HepG2 (cell line): ENCODE results near the gene CCDC157. TPM values are rescaled to one million over a fixed set of nuclear protein-coding genes. Genes with fewer than 3 reads are reported as not detected.

Source experiments
- DPF2 ChIP-seq: sonication (generic); formaldehyde crosslinking; IDR thresholded peaks from 2 replicates; pipeline ENCODE4 v1.4.0; 2020; ENCODE audit warnings: mild to moderate bottlenecking, low read depth, missing genetic modification reagents, borderline replicate concordance
- GPN1 ChIP-seq: sonication (generic); formaldehyde crosslinking; IDR thresholded peaks from 2 replicates; pipeline ENCODE4 v1.5.1; 2020; ENCODE audit warnings: missing genetic modification reagents, borderline replicate concordance
- HBP1 ChIP-seq: IDR thresholded peaks from 2 replicates; pipeline ENCODE4 v1.6.1; 2016; ENCODE audit warnings: low read depth, control low read depth
- HOMEZ ChIP-seq: IDR thresholded peaks from 2 replicates; pipeline ENCODE4 v1.6.1; 2016; ENCODE audit warnings: low read depth
- LCORL ChIP-seq, 2 experiments: fragments of 450-650 bp in 1 of 2; sonication (generic) in 1 of 2; formaldehyde crosslinking in 1 of 2; IDR thresholded peaks; 2 replicates each; pipeline versions ENCODE4 v1.5.0 to v1.6.1; 2017 to 2020; ENCODE audit warnings: antibody characterized with exemption in 1 of 2, missing genetic modification reagents in 1 of 2
- MTF2 ChIP-seq: sonication (generic); formaldehyde crosslinking; IDR thresholded peaks from 2 replicates; pipeline ENCODE4 v1.5.0; 2020; ENCODE audit warnings: missing genetic modification reagents, borderline replicate concordance
- PCBP1 ChIP-seq: fragments of 200-400 bp; formaldehyde crosslinking; IDR thresholded peaks from 2 replicates; pipeline ENCODE4 v1.6.1; 2017; ENCODE audit warnings: mild to moderate bottlenecking, low read depth, low read length, borderline replicate concordance
- SETDB1 ChIP-seq: sonication (generic); formaldehyde crosslinking; IDR thresholded peaks from 2 replicates; pipeline ENCODE4 v1.5.1; 2020; ENCODE audit warnings: missing genetic modification reagents, mild to moderate bottlenecking, borderline replicate concordance
- SRF ChIP-seq: IDR thresholded peaks from 2 replicates; pipeline ENCODE4 v1.6.1; 2011; ENCODE audit warnings: mild to moderate bottlenecking, low read depth, low read length, moderate library complexity
- TFE3 ChIP-seq: IDR thresholded peaks from 2 replicates; pipeline ENCODE4 v1.6.1; 2016
- TMF1 ChIP-seq: sonication (generic); formaldehyde crosslinking; IDR thresholded peaks from 2 replicates; pipeline ENCODE4 v1.8.1; 2022; ENCODE audit warnings: low read depth, missing genetic modification reagents
- ZBTB49 ChIP-seq: sonication (generic); formaldehyde crosslinking; IDR thresholded peaks from 2 replicates; pipeline ENCODE4 v1.4.0; 2020; ENCODE audit warnings: missing genetic modification reagents, borderline replicate concordance
- ZNF225 ChIP-seq: sonication (generic); formaldehyde crosslinking; IDR thresholded peaks from 2 replicates; pipeline ENCODE4 v1.4.0; 2020; ENCODE audit warnings: mild to moderate bottlenecking, missing genetic modification reagents
- ZNF251 ChIP-seq: sonication (generic); formaldehyde crosslinking; IDR thresholded peaks from 2 replicates; pipeline ENCODE4 v1.9.0; 2021; ENCODE audit warnings: mild to moderate bottlenecking, missing genetic modification reagents
- ZNF432 ChIP-seq: sonication (generic); formaldehyde crosslinking; IDR thresholded peaks from 2 replicates; pipeline ENCODE4 v1.5.0; 2020; ENCODE audit warnings: missing genetic modification reagents, mild to moderate bottlenecking, borderline replicate concordance
- ZNF558 ChIP-seq: sonication (generic); formaldehyde crosslinking; IDR thresholded peaks from 2 replicates; pipeline ENCODE4 v1.9.0; 2022; ENCODE audit warnings: mild to moderate bottlenecking, missing genetic modification reagents, borderline replicate concordance
- ZNF644 ChIP-seq: IDR thresholded peaks from 2 replicates; pipeline ENCODE4 v1.6.1; 2016; ENCODE audit warnings: low read depth
- ZNF879 ChIP-seq: sonication (generic); formaldehyde crosslinking; IDR thresholded peaks from 2 replicates; pipeline ENCODE4 v1.8.1; 2023; ENCODE audit warnings: missing genetic modification reagents
- polyA plus RNA-seq, 8 experiments: library from polyadenylated mRNA; depleted of rRNA in 3 of 8; stranded (reverse) in 7 of 8; unstranded in 1 of 8; fragments of >200 nt; fragmentation: Illumina TruSeq in 4 of 8; extraction: Trizol in 4 of 8; gene quantifications; 2 replicates each; pipeline versions ENCODE4 v1.2.1 to v1.2.3, GENCODE V29; 2011 to 2016; ENCODE audit warnings: low read depth in 4 of 8, missing spikeins in 1 of 8, mixed read lengths in 1 of 8; ENCODE audit not compliant: insufficient read depth in 1 of 8
- total RNA-seq, 5 experiments: library from RNA; depleted of rRNA; stranded (reverse); fragments of >200 nt; fragmentation: Illumina TruSeq; extraction: Trizol; gene quantifications; 2 replicates each; pipeline ENCODE4 v1.2.3, GENCODE V29; 2016; ENCODE audit warnings: low read depth in 1 of 5
- TF ChIP-seq, protein P1 (sequence below): IDR thresholded peaks from 2 replicates; pipeline ENCODE4 v1.6.1; 2016; ENCODE audit warnings: missing compliant biosample characterization, missing genetic modification reagents, borderline replicate concordance

The CCDC157 gene
- total and polyA plus RNA-seq, 2 of the 13 experiments (the other 11 are each of a cell fraction or from before 2014, with no cell fraction given), result 1.4 to 1.6 TPM

DNA sequence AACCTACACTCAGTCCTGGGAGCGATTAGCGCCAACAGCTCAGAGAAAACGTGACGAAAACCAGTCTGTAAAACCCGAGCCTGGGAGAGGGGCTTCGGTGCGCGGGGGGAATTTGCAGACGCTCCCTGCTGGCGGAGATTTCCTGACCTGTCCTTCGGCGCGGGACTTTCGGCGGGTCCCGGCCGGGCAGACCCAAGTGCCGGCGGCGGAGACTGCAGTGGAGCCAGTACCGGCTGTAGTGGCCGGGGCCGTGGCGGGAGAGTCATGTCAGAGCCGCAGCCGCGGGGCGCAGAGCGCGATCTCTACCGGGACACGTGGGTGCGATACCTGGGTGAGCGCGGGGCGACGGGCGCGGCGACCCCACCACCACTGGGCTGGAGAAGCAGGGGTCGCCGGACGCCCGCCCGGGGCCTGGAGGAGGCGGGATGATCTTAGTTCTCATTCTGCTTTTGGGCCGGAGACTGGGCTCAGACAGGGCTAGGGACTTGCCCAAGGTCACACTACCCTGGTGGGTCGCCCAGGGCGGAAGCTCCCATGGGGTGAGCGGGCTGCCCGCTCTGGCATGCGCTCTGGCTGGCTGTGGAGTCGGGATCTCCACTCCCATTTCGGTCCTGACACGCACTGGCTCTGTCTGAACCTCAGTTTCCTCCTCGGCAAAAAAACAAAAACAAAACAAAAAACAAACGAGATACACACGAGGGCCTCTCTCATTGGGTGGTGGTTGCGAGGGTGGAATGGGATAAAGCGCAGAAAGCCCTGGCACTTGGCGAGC is 69.0 kb downstream of the CCDC157 start, which contains the start of gene MTFP1 (continued):
- TF ChIP-seq PCBP1 (no peak), GPN1 (CRISPR knock-in tag) (no peak), ZNF879 (CRISPR knock-in tag) (no peak), SETDB1 (no peak), ZBTB49 (CRISPR knock-in tag) (0 out of 2 replicates have a peak, but pooled peaks have one; percentile 25), HOMEZ (CRISPR knock-in tag) (no peak), ZNF558 (no peak), SRF (no peak), ZNF644 (CRISPR knock-in tag) (no peak), ZNF225 (peak; percentile 72; the same call in 1 of the 2 replicates), DPF2 (CRISPR knock-in tag) (no peak), LCORL (IDR thresholded peaks at IDR 0.05) (no peak), LCORL (CRISPR knock-in tag; IDR thresholded peaks at IDR 0.05) (peak; percentile 77), ZNF251 (CRISPR knock-in tag) (no peak), ZNF432 (0 out of 2 replicates have a peak, but pooled peaks have one; percentile 27), TFE3 (peak; percentile 46; the same call in 1 of the 2 replicates), HBP1 (CRISPR knock-in tag) (peak; percentile 83; the same call in 1 of the 2 replicates), MTF2 (CRISPR knock-in tag) (0 out of 2 replicates have a peak, but pooled peaks have one; percentile 17), TMF1 (0 out of 2 replicates have a peak, but pooled peaks have one; percentile 45)
- TF ChIP-seq, protein P1, sequence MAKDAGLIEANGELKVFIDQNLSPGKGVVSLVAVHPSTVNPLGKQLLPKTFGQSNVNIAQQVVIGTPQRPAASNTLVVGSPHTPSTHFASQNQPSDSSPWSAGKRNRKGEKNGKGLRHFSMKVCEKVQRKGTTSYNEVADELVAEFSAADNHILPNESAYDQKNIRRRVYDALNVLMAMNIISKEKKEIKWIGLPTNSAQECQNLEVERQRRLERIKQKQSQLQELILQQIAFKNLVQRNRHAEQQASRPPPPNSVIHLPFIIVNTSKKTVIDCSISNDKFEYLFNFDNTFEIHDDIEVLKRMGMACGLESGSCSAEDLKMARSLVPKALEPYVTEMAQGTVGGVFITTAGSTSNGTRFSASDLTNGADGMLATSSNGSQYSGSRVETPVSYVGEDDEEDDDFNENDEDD (CRISPR knock-in tag), result peak; percentile 73; the same call in 1 of the 2 replicates
